Nephron progenitor cell (in vitro differentiated cells): ENCODE measurements around the gene PRICKLE4.

Experiments
- DNase-seq: peaks from one replicate; pipeline ENCODE4 v3.0.0; 2021
- H3K27ac Mint-ChIP-seq: 2 replicates; pipeline ENCODE4 v1.8.0; 2021; ENCODE audit warnings: mild to moderate bottlenecking, moderate library complexity, mixed read lengths
- H3K27me3 Mint-ChIP-seq: 2 replicates; pipeline ENCODE4 v1.8.0; 2021; ENCODE audit warnings: mild to moderate bottlenecking, low read depth, mixed read lengths; ENCODE audit not compliant: poor library complexity
- H3K36me3 Mint-ChIP-seq: 2 replicates; pipeline ENCODE4 v1.8.0; 2021; ENCODE audit warnings: low read depth, mixed read lengths
- H3K4me1 Mint-ChIP-seq: 2 replicates; pipeline ENCODE4 v1.8.0; 2021; ENCODE audit warnings: mixed read lengths
- H3K4me3 Mint-ChIP-seq: 2 replicates; pipeline ENCODE4 v1.8.0; 2021; ENCODE audit warnings: mild to moderate bottlenecking, moderate library complexity, mixed read lengths
- H3K9me3 Mint-ChIP-seq: 2 replicates; pipeline ENCODE4 v1.8.0; 2021; ENCODE audit warnings: mild to moderate bottlenecking, moderate library complexity, mixed read lengths
- CTCF ChIP-seq: fragments of 200-600 bp; sonication (generic); IDR thresholded peaks from 2 replicates; pipeline ENCODE4 v1.5.0; 2021; ENCODE audit warnings: antibody characterized with exemption

Gene PRICKLE4

GRCh38 chr6:41775293-41775882, 5.2 kb upstream of the PRICKLE4 start:
- DNase-seq: no peak
- H3K36me3 Mint-ChIP-seq: peaks cover 18% of the 10 kb centered on the region
- no peaks in the 10 kb centered on the region for H3K9me3 Mint-ChIP-seq
- peaks cover 11% of the 10 kb centered on the region for H3K27me3 Mint-ChIP-seq
- H3K4me1 Mint-ChIP-seq: peaks cover 14% of the 10 kb centered on the region
- no peak overlapping the region for H3K27ac Mint-ChIP-seq
- no peak overlapping the region for H3K4me3 Mint-ChIP-seq
- TF ChIP-seq CTCF: no peak

DNA sequence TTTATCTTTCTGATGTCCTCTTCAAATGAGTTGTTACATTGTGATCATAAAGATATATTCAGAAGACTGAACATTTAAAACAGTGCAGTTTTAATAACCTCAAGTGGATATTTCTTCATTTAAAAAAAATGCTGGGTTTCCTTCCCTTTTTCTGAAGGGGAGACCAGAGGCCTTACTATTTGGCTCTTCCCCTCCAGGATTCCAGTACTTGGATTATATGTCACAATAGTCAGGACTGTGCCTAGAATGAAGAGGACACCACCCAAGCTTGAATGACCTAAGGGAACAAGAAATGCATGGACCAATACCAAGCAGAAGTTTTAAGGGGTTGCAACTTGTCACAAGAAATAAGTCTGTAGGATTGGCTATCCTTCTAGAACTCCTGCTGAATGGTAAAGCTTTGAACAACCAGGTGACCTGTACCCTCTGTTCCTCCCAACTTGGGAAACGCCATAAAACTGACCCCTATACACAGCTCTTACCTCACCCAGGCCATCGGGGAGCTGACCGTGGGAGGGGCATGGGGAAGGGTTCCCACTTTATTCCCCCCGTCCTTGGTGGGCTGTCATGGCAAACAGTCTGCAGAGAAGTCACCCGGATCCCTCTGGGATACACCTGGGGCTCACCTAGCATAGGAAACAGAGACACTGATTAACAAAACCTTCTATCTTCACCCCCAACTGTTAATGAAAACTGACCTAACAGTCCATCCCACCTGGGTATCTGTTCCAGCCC, 2.9 kb upstream of the PRICKLE4 start:
- H3K9me3 Mint-ChIP-seq: no peaks in the 10 kb centered on the region
- H3K27ac Mint-ChIP-seq: no peak overlapping the region
- TF ChIP-seq CTCF: no peak
- DNase-seq: no peak
- peaks cover 25% of the 10 kb centered on the region for H3K4me1 Mint-ChIP-seq
- H3K4me3 Mint-ChIP-seq: peak overlapping the region; percentile 95
- peaks cover 7% of the 10 kb centered on the region for H3K36me3 Mint-ChIP-seq
- H3K27me3 Mint-ChIP-seq: peaks cover 24% of the 10 kb centered on the region

- peaks cover 25% of the 10 kb centered on the region for H3K4me1 Mint-ChIP-seq
- H3K4me3 Mint-ChIP-seq: peak overlapping the region; percentile 95
- peaks cover 6% of the 10 kb centered on the region for H3K36me3 Mint-ChIP-seq
- no peak overlapping the region for H3K27ac Mint-ChIP-seq
- no peak for DNase-seq
- H3K27me3 Mint-ChIP-seq: peaks cover 31% of the 10 kb centered on the region
- TF ChIP-seq CTCF: no peak
- H3K9me3 Mint-ChIP-seq: no peaks in the 10 kb centered on the region
Measured at GRCh38 chr6:41778895-41779294, 1.7 kb upstream of the PRICKLE4 start.

GRCh38 chr6:41779336-41779735, 1.2 kb upstream of the PRICKLE4 start:
- H3K36me3 Mint-ChIP-seq: peaks cover 2% of the 10 kb centered on the region
- peak overlapping the region; percentile 95 for H3K4me3 Mint-ChIP-seq
- no peak for TF ChIP-seq CTCF
- peaks cover 30% of the 10 kb centered on the region for H3K27me3 Mint-ChIP-seq
- DNase-seq: no peak
- peaks cover 28% of the 10 kb centered on the region for H3K4me1 Mint-ChIP-seq
- no peaks in the 10 kb centered on the region for H3K9me3 Mint-ChIP-seq
- H3K27ac Mint-ChIP-seq: no peak overlapping the region

- peaks cover 35% of the 10 kb centered on the region for H3K27me3 Mint-ChIP-seq
- peak within 1 kb of the TSS; percentile 95 for H3K4me3 Mint-ChIP-seq
- H3K36me3 Mint-ChIP-seq: no peaks in the 10 kb centered on the region
- no peak within 1 kb of the TSS for H3K27ac Mint-ChIP-seq
- H3K9me3 Mint-ChIP-seq: no peaks in the 10 kb centered on the region
- TF ChIP-seq CTCF: peak; percentile 74
- H3K4me1 Mint-ChIP-seq: peaks cover 34% of the 10 kb centered on the region
- DNase-seq: peak; percentile 100
Measured at GRCh38 chr6:41779788-41780550, 613 bp upstream of the PRICKLE4 start, which contains the start of gene FRS3. Gene FRS3 (minus strand): TSS chr6:41779900. CDS start chr6:41776987, 2,913 bp downstream.
